ENCODE data around the gene CNGA1.

GRCh38 chr4:48018112-48018511, 1.6 kb upstream of the CNGA1 start:
- TF ChIP-seq MZF1 (tag by site-specific recombination; IDR thresholded peaks at IDR 0.05; ENCODE audit: borderline replicate concordance) (no peak), ZNF76 (tag by site-specific recombination; IDR thresholded peaks at IDR 0.05; ENCODE audit: borderline replicate concordance, low read depth) (no peak), CTCF (tag by site-specific recombination; IDR thresholded peaks at IDR 0.05) (no peak), ZNF639 (tag by site-specific recombination; IDR thresholded peaks at IDR 0.05) (no peak), SP2 (tag by site-specific recombination; IDR thresholded peaks at IDR 0.05) (no peak), ZBTB7A (tag by site-specific recombination; IDR thresholded peaks at IDR 0.05; ENCODE audit: low read depth) (no peak), ZNF513 (tag by site-specific recombination; IDR thresholded peaks at IDR 0.05) (no peak), ZNF362 (tag by site-specific recombination; IDR thresholded peaks at IDR 0.05) (no peak), ZBTB44 (tag by site-specific recombination; IDR thresholded peaks at IDR 0.05) (no peak), ZNF302 (tag by site-specific recombination; IDR thresholded peaks at IDR 0.05; ENCODE audit: low read depth) (no peak), ZNF23 (tag by site-specific recombination; IDR thresholded peaks at IDR 0.05; ENCODE audit: borderline replicate concordance) (no peak), SETDB1 (IDR thresholded peaks at IDR 0.05; ENCODE audit: insufficient read length, low read length) (no peak), ZNF114 (tag by site-specific recombination; IDR thresholded peaks at IDR 0.05) (no peak)

Measured in HEK293 (cell line).